CD14-positive monocyte (primary cell): ENCODE results near the gene PAPPA. TPM values are rescaled to one million over a fixed set of nuclear protein-coding genes. Genes with fewer than 3 reads are reported as not detected.

Source experiments
- DNase-seq, 3 donors: peaks; one replicate each; pipeline ENCODE4 v3.0.0-alpha.2; 2011 to 2022
- H2AFZ ChIP-seq: 2 replicates; pipeline ENCODE4 v1.6.0; 2012; ENCODE audit warnings: mild to moderate bottlenecking, low read depth, low read length, inconsistent platforms; ENCODE audit not compliant: insufficient read depth, poor library complexity, severe bottlenecking
- H3K27ac ChIP-seq, 2 donors: 1 replicate in 1 of 2; 2 replicates in 1 of 2; pipeline ENCODE4 v1.5.1; 2012 to 2013; ENCODE audit warnings: low read length in 2 of 2, control low read depth in 1 of 2, inconsistent platforms in 1 of 2, low read depth in 1 of 2, mild to moderate bottlenecking in 1 of 2
- H3K27me3 ChIP-seq, 2 donors: one replicate each; pipeline versions ENCODE4 v1.6.0 to v1.6.1; 2011 to 2013; ENCODE audit warnings: low read length in 2 of 2; ENCODE audit not compliant: control insufficient read depth in 2 of 2, insufficient read depth in 2 of 2
- H3K36me3 ChIP-seq, 2 donors: replicated peaks in 1 of 2; 1 replicate in 1 of 2; 2 replicates in 1 of 2; pipeline versions ENCODE4 v1.5.1 to v1.6.1; 2012 to 2013; ENCODE audit warnings: low read length in 2 of 2, control low read depth in 1 of 2, inconsistent platforms in 1 of 2, mild to moderate bottlenecking in 1 of 2; ENCODE audit not compliant: insufficient read depth in 2 of 2, control insufficient read depth in 1 of 2
- H3K4me1 ChIP-seq, 2 donors: 1 replicate in 1 of 2; 2 replicates in 1 of 2; pipeline versions ENCODE4 v1.5.1 to v1.6.1; 2012 to 2013; ENCODE audit warnings: low read length in 2 of 2, control low read depth in 1 of 2, inconsistent platforms in 1 of 2, mild to moderate bottlenecking in 1 of 2, moderate library complexity in 1 of 2; ENCODE audit not compliant: insufficient read depth in 2 of 2, control insufficient read depth in 1 of 2
- H3K4me2 ChIP-seq: replicated peaks from 2 replicates; pipeline ENCODE3; 2012; ENCODE audit warnings: low read length, moderate library complexity, mild to moderate bottlenecking; ENCODE audit not compliant: poor library complexity, severe bottlenecking; ENCODE audit errors: extremely low read depth
- H3K4me3 ChIP-seq, 3 experiments: fragments of 200-600 bp in 1 of 3; sonication (generic) in 1 of 3; replicated peaks in 1 of 3; 1 replicate in 2 of 3; 2 replicates in 1 of 3; pipeline ENCODE4 v1.5.1; 2011 to 2013; ENCODE audit warnings: low read length in 3 of 3, mild to moderate bottlenecking in 3 of 3, control low read depth in 2 of 3, low read depth in 2 of 3, inconsistent platforms in 1 of 3, moderate library complexity in 1 of 3
- H3K79me2 ChIP-seq: 2 replicates; pipeline ENCODE4 v1.6.0; 2012; ENCODE audit warnings: mild to moderate bottlenecking, control low read depth, inconsistent platforms, low read length, moderate library complexity; ENCODE audit not compliant: insufficient read depth
- H3K9ac ChIP-seq: 2 replicates; pipeline ENCODE4 v1.6.0; 2017; ENCODE audit warnings: low read length, mild to moderate bottlenecking; ENCODE audit not compliant: insufficient read depth, poor library complexity, severe bottlenecking
- H3K9me3 ChIP-seq, 2 donors: replicated peaks in 1 of 2; 1 replicate in 1 of 2; 2 replicates in 1 of 2; pipeline versions ENCODE4 v1.5.1 to v1.6.1; 2012 to 2013; ENCODE audit warnings: low read length in 2 of 2, control low read depth in 1 of 2; ENCODE audit not compliant: control insufficient read depth in 1 of 2, insufficient read depth in 1 of 2
- H4K20me1 ChIP-seq: 2 replicates; pipeline ENCODE4 v1.6.0; 2012; ENCODE audit warnings: mild to moderate bottlenecking, low read length, control low read depth, moderate library complexity; ENCODE audit not compliant: insufficient read depth
- H3K27ac Mint-ChIP-seq, 7 donors: one replicate each; pipeline ENCODE4 v1.8.0; 2020; ENCODE audit warnings: mild to moderate bottlenecking in 7 of 7, mixed read lengths in 7 of 7, moderate library complexity in 6 of 7, inconsistent platforms in 2 of 7
- H3K27me3 Mint-ChIP-seq, 3 donors: one replicate each; pipeline ENCODE4 v1.8.0; 2021 to 2022; ENCODE audit warnings: low read depth in 3 of 3, mild to moderate bottlenecking in 3 of 3, mixed read lengths in 3 of 3, moderate library complexity in 3 of 3, inconsistent platforms in 1 of 3
- H3K36me3 Mint-ChIP-seq, 2 donors: one replicate each; pipeline ENCODE4 v1.8.0; 2020; ENCODE audit warnings: mixed read lengths in 2 of 2, inconsistent platforms in 1 of 2, mild to moderate bottlenecking in 1 of 2
- H3K4me1 Mint-ChIP-seq: one replicate; pipeline ENCODE4 v1.8.0; 2020; ENCODE audit warnings: mild to moderate bottlenecking, mixed read lengths
- H3K4me3 Mint-ChIP-seq, 2 donors: one replicate each; pipeline ENCODE4 v1.8.0; 2020; ENCODE audit warnings: mild to moderate bottlenecking in 2 of 2, mixed read lengths in 2 of 2, moderate library complexity in 1 of 2
- H3K9me3 Mint-ChIP-seq, 7 donors: one replicate each; pipeline ENCODE4 v1.8.0; 2020 to 2022; ENCODE audit warnings: mixed read lengths in 7 of 7, mild to moderate bottlenecking in 6 of 7, moderate library complexity in 6 of 7, inconsistent platforms in 2 of 7
- CTCF ChIP-seq: fragments of 200-600 bp; IDR thresholded peaks from one replicate; pipeline ENCODE4 v1.8.0; 2022; ENCODE audit warnings: antibody characterized with exemption, mild to moderate bottlenecking
- WGBS: methylation state at CpG from one replicate; pipeline ENCODE4 v1.1.5; 2013; ENCODE audit warnings: missing lambda C conversion rate; ENCODE audit not compliant: insufficient coverage; 5-methylcytosine and 5-hydroxymethylcytosine counted together
- intact Hi-C, 2 donors: fragments of 100-400 bp; cut with micrococcal nuclease; formaldehyde crosslinking; loops; one replicate each; pipeline versions ENCODE4 v1.15.0 to v1.15.1; 2023
- polyA plus RNA-seq, 3 donors: library from polyadenylated mRNA; depleted of rRNA in 1 of 3; unstranded in 2 of 3; stranded (reverse) in 1 of 3; fragments of 300-500 nt in 2 of 3; fragments of >200 nt in 1 of 3; fragmentation: Illumina TruSeq in 2 of 3; gene quantifications; 1 replicate in 2 of 3; 2 replicates in 1 of 3; pipeline ENCODE4 v1.2.3, GENCODE V29; 2012 to 2021

PAPPA gene
- polyA plus RNA-seq, 3 donors = not detected

GRCh38 chr9:116237456-116237855 is 83.9 kb downstream of the PAPPA start:
- DNase-seq = no peak
- no peak overlapping the region for H3K27ac ChIP-seq
- no CpG with 5 or more reads among the region's 4 CpGs for WGBS
- H3K27me3 Mint-ChIP-seq = peaks cover 0 to 3% (median 0%) of the 10 kb centered on the region in 3 donors
- no peaks in the 10 kb centered on the region for H3K4me1 ChIP-seq
- no peak overlapping the region for H3K4me3 Mint-ChIP-seq
- no peak overlapping the region for H3K9ac ChIP-seq
- no peak overlapping the region for H3K27ac Mint-ChIP-seq
- H3K27me3 ChIP-seq = no peaks in the 10 kb centered on the region
- H3K79me2 ChIP-seq = no peaks in the 10 kb centered on the region
- intact Hi-C loops = no loop called here
- TF ChIP-seq CTCF = no peak
- H3K4me1 Mint-ChIP-seq = no peaks in the 10 kb centered on the region
- no peaks in the 10 kb centered on the region for H3K36me3 Mint-ChIP-seq
- H3K36me3 ChIP-seq = no peaks in the 10 kb centered on the region
- H3K4me2 ChIP-seq = no peak overlapping the region
- H3K4me3 ChIP-seq = no peak overlapping the region
- H2AFZ ChIP-seq = no peak overlapping the region
- H3K9me3 Mint-ChIP-seq = peaks cover 0 to 12% (median 3%) of the 10 kb centered on the region in 7 donors
- H3K9me3 ChIP-seq = peaks cover 0 to 3% of the 10 kb centered on the region in 2 donors
- H4K20me1 ChIP-seq = no peaks in the 10 kb centered on the region

GRCh38 chr9:116238225-116238624 is 84.6 kb downstream of the PAPPA start:
- Histone ChIP-seq H3K9ac (no peak overlapping the region), H3K36me3 (no peaks in the 10 kb centered on the region), H3K4me2 (no peak overlapping the region), H3K27ac (no peak overlapping the region), H3K79me2 (no peaks in the 10 kb centered on the region), H3K4me1 (no peaks in the 10 kb centered on the region), H2AFZ (no peak overlapping the region), H3K4me3 (no peak overlapping the region), H4K20me1 (no peaks in the 10 kb centered on the region), H3K27me3 (no peaks in the 10 kb centered on the region), H3K9me3 (peaks cover 0 to 3% of the 10 kb centered on the region in 2 donors)
- peaks cover 0 to 3% (median 0%) of the 10 kb centered on the region in 3 donors for H3K27me3 Mint-ChIP-seq
- H3K4me1 Mint-ChIP-seq = no peaks in the 10 kb centered on the region
- H3K9me3 Mint-ChIP-seq = peaks cover 0 to 12% (median 3%) of the 10 kb centered on the region in 7 donors
- no peak overlapping the region for H3K4me3 Mint-ChIP-seq
- H3K27ac Mint-ChIP-seq = no peak overlapping the region
- DNase-seq = no peak
- no peaks in the 10 kb centered on the region for H3K36me3 Mint-ChIP-seq
- 83% methylated on average over 2 of the region's 2 CpGs for WGBS
- no peak for TF ChIP-seq CTCF
- intact Hi-C loops = no loop called here
